ENCODE data around the gene NAA16. TPM values are rescaled to one million over a fixed set of nuclear protein-coding genes. Genes with fewer than 3 reads are reported as not detected.
A peak's percentile ranks its signal among the peaks of the same experiment; 100 is the strongest.

The NAA16 gene
- total RNA-seq, 2 donors from 2014 or later, result 47.8 to 50.6 TPM

GRCh38 chr13:41387576-41387975 is 76.5 kb downstream of the NAA16 start:
- peaks cover 9% of the 10 kb centered on the region for H3K4me1 ChIP-seq
- H3K27me3 ChIP-seq, result no peaks in the 10 kb centered on the region
- H3K4me3 ChIP-seq, result no peak overlapping the region
- H3K27ac ChIP-seq, result no peak overlapping the region
- DNase-seq, result no peak
- intact Hi-C loops (cut with DNase I), result no loop called here
- WGBS, 2 donors, result 19 to 32% methylated on average over 3 of the region's 3 CpGs
- TF ChIP-seq CTCF (IDR thresholded peaks at IDR 0.05) (no peak), POLR2A (IDR thresholded peaks at IDR 0.05) (no peak)
- H3K9me3 ChIP-seq, result no peaks in the 10 kb centered on the region
- ATAC-seq, result no peak
- no peaks in the 10 kb centered on the region for H3K36me3 ChIP-seq (replicated peaks in 1 of 2; ENCODE audit: insufficient read depth in 1 of 2, low read depth in 2 of 2)

- no peaks in the 10 kb centered on the region for H3K9me3 ChIP-seq
- H3K36me3 ChIP-seq (replicated peaks in 1 of 2; ENCODE audit: insufficient read depth in 1 of 2, low read depth in 2 of 2), result no peaks in the 10 kb centered on the region
- intact Hi-C loops (cut with DNase I), result no loop called here
- H3K27ac ChIP-seq, result no peak overlapping the region
- H3K27me3 ChIP-seq, result no peaks in the 10 kb centered on the region
- no peak for ATAC-seq
- H3K4me3 ChIP-seq, result no peak overlapping the region
- peaks cover 9% of the 10 kb centered on the region for H3K4me1 ChIP-seq
- no peak for TF ChIP-seq POLR2A (IDR thresholded peaks at IDR 0.05)
- DNase-seq, result peak in 1 of 4 donors; percentile 29
- 61% methylated on average over 6 of the region's 6 CpGs for WGBS, 2 donors
These were observed 77.2 kb downstream of the NAA16 start for GRCh38 chr13:41388143-41388881.

GRCh38 chr13:41389580-41389979 is 78.5 kb downstream of the NAA16 start:
- peaks cover 9% of the 10 kb centered on the region for H3K4me1 ChIP-seq
- WGBS, 2 donors, result 50 to 90% methylated on average over 1 of the region's 1 CpG
- intact Hi-C loops (cut with DNase I), result no loop called here
- no peak overlapping the region for H3K4me3 ChIP-seq
- H3K27me3 ChIP-seq, result no peaks in the 10 kb centered on the region
- TF ChIP-seq CTCF (IDR thresholded peaks at IDR 0.05), result no peak
- TF ChIP-seq POLR2A (IDR thresholded peaks at IDR 0.05), result no peak
- H3K27ac ChIP-seq, result no peak overlapping the region
- H3K9me3 ChIP-seq, result no peaks in the 10 kb centered on the region
- DNase-seq (no peak), ATAC-seq (no peak)
- no peaks in the 10 kb centered on the region for H3K36me3 ChIP-seq (replicated peaks in 1 of 2; ENCODE audit: insufficient read depth in 1 of 2, low read depth in 2 of 2)

GRCh38 chr13:41394166-41394565 is 83.1 kb downstream of the NAA16 start:
- no peak for TF ChIP-seq CTCF (IDR thresholded peaks at IDR 0.05)
- no peak for TF ChIP-seq POLR2A (IDR thresholded peaks at IDR 0.05)
- Histone ChIP-seq H3K9me3 (no peaks in the 10 kb centered on the region), H3K27ac (no peak overlapping the region), H3K4me1 (no peaks in the 10 kb centered on the region), H3K36me3 (replicated peaks in 1 of 2; ENCODE audit: insufficient read depth in 1 of 2, low read depth in 2 of 2) (no peaks in the 10 kb centered on the region), H3K4me3 (no peak overlapping the region), H3K27me3 (no peaks in the 10 kb centered on the region)
- ATAC-seq, result no peak
- 78 to 91% methylated on average over 1 of the region's 1 CpG for WGBS, 2 donors
- intact Hi-C loops (cut with DNase I), result no loop called here
- DNase-seq, result no peak

- Histone ChIP-seq H3K4me1 (no peaks in the 10 kb centered on the region), H3K9me3 (no peaks in the 10 kb centered on the region), H3K36me3 (replicated peaks in 1 of 2; ENCODE audit: insufficient read depth in 1 of 2, low read depth in 2 of 2) (no peaks in the 10 kb centered on the region), H3K27ac (no peak overlapping the region), H3K4me3 (no peak overlapping the region), H3K27me3 (no peaks in the 10 kb centered on the region)
- intact Hi-C loops (cut with DNase I), result no loop called here
- no peak for ATAC-seq
- no peak for DNase-seq
- TF ChIP-seq POLR2A (IDR thresholded peaks at IDR 0.05), result no peak
- no peak for TF ChIP-seq CTCF (IDR thresholded peaks at IDR 0.05)
- WGBS, 2 donors, result 80 to 86% methylated on average over 7 of the region's 7 CpGs
These were observed 87.6 kb downstream of the NAA16 start for GRCh38 chr13:41398494-41399170.

Data from body of pancreas (tissue), 4 donors.